ENCODE results near the gene PRSS50.
"Not testable (repeated sequence)": the region's sequence is repeated elsewhere in the genome, so short reads cannot be mapped to it uniquely, and the experiment has no call there.

The PRSS50 gene

GRCh38 chr3:46708401-46709156, 9.1 kb downstream of the PRSS50 start:
- DNase-seq (ENCODE audit: low read depth), result no peak

GRCh38 chr3:46707601-46708011, 10.1 kb downstream of the PRSS50 start:
- DNase-seq (ENCODE audit: low read depth), result no peak

GRCh38 chr3:46706771-46707582, 10.7 kb downstream of the PRSS50 start:
- DNase-seq (ENCODE audit: low read depth), result no peak

- DNase-seq (ENCODE audit: low read depth), result no peak
Observed at GRCh38 chr3:46705751-46706552, 11.7 kb downstream of the PRSS50 start.

GRCh38 chr3:46705022-46705530, 12.6 kb downstream of the PRSS50 start:
- DNase-seq (ENCODE audit: low read depth), result peak; percentile 53

- DNase-seq (ENCODE audit: low read depth), result not testable (repeated sequence)
Observed at GRCh38 chr3:46704346-46704745, 13.3 kb downstream of the PRSS50 start.

- no peak for DNase-seq (ENCODE audit: low read depth)
Observed at GRCh38 chr3:46703013-46703520, 14.6 kb downstream of the PRSS50 start.

- no peak for DNase-seq (ENCODE audit: low read depth)
Observed at GRCh38 chr3:46702246-46703012, 15.2 kb downstream of the PRSS50 start.

- DNase-seq (ENCODE audit: low read depth), result no peak
Observed at GRCh38 chr3:46701181-46701939, 16.3 kb downstream of the PRSS50 start, which contains the start of gene TMIE. TMIE (plus strand) TSS chr3:46701392; CDS start chr3:46701488, 96 bp downstream.

- no peak for DNase-seq (ENCODE audit: low read depth)
Observed at GRCh38 chr3:46700772-46701171, 16.9 kb downstream of the PRSS50 start.

- DNase-seq (ENCODE audit: low read depth), result no peak
Observed at GRCh38 chr3:46699676-46700523, 17.8 kb downstream of the PRSS50 start.

- DNase-seq (ENCODE audit: low read depth), result no peak
Observed at GRCh38 chr3:46695962-46696894, 21.4 kb downstream of the PRSS50 start.

- peak; percentile 26 for DNase-seq (ENCODE audit: low read depth)
Observed at GRCh38 chr3:46695177-46695961, 22.3 kb downstream of the PRSS50 start.

- DNase-seq (ENCODE audit: low read depth), result no peak
Observed at GRCh38 chr3:46694520-46694919, 23.1 kb downstream of the PRSS50 start.

- peak; percentile 46 for DNase-seq (ENCODE audit: low read depth)
Observed at GRCh38 chr3:46693892-46694226, 23.8 kb downstream of the PRSS50 start.

GRCh38 chr3:46693038-46693891, 24.4 kb downstream of the PRSS50 start, which contains the start of gene ALS2CL:
ALS2CL (minus strand) TSS chr3:46693679; CDS start chr3:46689440, 4,239 bp downstream.
- DNase-seq (ENCODE audit: low read depth), result peak; percentile 61
